GM19397 (cell line): ENCODE measurements around the gene PDP2.

Experiments
- ATAC-seq: cut with Tn5 transposase; IDR thresholded peaks from one replicate; pipeline ENCODE4 v1.9.1; 2021; ENCODE audit warnings: mild to moderate bottlenecking, moderate library complexity; ENCODE audit not compliant: unreplicated experiment

Gene PDP2

DNA sequence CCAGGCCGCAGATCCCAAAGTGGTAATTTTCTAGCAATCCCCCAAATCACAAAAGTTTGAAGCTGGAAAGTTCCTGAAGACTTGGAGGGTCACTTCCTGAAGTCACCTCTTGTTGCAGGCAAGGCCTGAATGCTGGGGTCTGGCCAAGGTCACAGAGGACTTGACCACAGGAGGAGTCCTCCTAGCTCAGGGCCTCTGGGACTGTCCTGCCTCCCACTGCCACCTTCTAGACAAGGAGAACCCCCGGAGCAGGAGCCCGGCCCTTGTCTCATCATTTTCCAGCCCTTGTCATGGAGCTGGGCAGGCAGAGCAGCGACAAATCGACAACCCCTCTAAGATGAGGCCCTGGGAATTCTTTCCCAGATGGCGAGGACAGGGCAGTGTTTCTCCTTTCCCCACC lies 38.0 kb downstream of the PDP2 start:
- ATAC-seq, result no peak

- ATAC-seq, result no peak
Observed at GRCh38 chr16:66918803-66919568, 38.7 kb downstream of the PDP2 start, which contains the start of gene CDH16. Gene CDH16 (minus strand): TSS chr16:66918885. CDS start chr16:66918065, 820 bp downstream.

DNA sequence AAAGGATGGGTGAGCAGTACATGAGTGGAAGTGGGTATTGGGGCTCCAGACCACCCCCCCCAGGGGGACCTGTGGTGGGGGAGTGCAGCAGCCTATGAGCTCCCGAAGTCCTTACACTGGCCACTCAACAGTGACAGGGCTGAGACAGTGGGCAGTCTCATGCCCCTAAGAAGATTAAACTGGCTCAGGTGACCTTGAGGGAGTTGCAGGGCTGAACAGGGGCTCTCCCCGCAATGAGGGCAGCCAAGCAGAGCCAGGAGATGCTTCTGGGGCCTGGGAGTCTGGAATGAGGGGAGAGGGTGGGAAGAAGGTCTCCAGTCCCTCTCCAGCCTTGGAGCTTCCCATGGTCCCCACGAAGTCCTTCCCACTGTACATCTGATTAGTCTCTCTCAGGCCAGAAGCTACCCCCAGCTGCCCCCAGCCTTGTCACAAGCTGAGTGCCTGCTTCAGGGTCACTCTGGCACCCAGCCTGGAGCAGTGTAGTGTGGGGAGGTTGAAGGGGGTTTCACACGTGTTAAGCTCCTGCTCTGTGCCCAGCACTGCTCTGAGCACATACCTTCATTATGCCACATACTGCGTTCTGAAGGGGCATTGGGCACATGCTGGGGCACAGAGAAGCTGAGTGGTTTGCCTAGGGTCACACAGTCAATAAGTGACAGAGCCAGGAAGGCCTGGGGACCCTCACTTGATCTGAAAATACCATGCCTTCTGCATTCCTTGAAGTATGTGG lies 39.4 kb downstream of the PDP2 start:
- no peak for ATAC-seq

DNA sequence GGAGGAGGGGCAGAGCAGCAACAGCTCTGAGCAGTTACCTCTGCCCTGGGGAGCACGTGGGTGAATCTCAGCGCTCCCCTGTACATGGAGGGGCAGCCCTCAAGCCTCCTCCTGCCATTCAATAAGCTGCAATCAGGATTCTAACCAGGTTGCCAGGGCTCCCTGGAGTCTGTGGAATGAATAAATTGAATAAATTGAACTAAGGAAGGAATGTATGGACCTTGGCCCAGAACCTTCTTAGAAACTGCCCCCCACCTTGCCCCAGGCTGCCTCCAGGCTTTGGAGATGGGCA lies 39.9 kb downstream of the PDP2 start:
- ATAC-seq, result no peak

DNA sequence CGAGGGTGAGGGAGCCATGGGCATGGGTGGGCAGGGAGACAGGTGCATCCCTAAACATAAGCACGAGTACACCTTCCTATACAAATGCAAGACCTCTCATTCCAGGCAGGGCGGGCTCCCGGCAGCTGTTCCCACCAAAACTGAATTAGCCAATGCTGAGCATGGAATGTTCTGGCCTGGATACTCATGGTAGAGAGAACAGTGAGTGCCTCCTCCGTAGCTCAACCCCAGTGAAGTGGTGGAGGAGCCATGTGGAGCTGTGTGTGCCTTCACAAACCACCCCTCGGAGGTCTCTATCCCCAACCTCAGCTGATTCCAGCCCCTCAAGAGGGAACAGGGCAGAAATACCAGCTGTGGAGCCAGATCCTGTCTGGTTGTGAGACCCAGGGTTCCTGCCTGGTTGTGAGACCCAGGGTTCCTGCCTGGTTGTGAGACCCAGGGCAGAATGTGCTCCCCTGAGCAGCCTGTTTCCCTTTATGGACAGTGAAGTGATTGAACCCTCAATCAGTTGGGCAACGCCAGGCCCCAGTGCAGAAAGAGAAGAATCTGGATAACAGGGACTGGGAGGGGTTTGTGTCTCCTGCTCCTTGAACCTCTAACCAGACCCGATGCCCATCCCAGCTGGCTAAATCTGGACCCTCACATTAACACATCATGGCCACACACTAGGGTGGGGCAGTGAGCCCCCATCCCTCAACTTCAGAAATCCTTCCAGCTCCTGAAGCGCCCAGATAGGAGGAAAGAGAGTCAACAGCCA lies 40.8 kb downstream of the PDP2 start:
- ATAC-seq, result no peak

GRCh38 chr16:66921729-66922450 lies 41.6 kb downstream of the PDP2 start:
- no peak for ATAC-seq

DNA sequence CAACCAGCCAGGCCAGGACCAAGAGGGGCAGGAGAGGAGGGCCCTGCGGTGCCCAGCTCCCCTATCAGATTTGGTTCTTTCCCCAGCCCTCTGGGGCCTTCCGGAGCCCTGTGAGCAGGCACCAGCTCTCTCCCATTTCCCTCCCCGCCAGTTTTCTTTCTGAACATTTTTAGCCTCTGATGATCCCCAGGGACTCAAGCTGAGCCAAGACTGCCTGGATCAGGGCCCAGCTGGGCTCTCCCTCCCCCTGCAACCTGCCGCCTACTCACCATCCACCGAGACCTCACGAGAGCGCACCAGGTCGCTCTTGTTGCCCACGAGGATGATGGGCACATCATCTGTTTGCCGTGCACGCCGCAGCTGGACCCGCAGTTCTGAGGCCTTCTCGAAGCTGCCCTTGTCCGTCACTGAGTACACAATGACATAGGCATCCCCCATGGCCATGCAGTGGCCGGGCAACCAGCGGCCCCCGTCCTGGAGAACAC lies 43.0 kb downstream of the PDP2 start:
- no peak for ATAC-seq

- ATAC-seq, result no peak
Observed at GRCh38 chr16:66923866-66924265, 43.6 kb downstream of the PDP2 start.

- ATAC-seq, result no peak
Observed at GRCh38 chr16:66924527-66925321, 44.4 kb downstream of the PDP2 start.

- ATAC-seq, result no peak
Observed at GRCh38 chr16:66925322-66925840, 45.1 kb downstream of the PDP2 start, which contains the start of gene RRAD. Gene RRAD (minus strand): TSS chr16:66925535. CDS start chr16:66925179, 356 bp downstream.

GRCh38 chr16:66926171-66926947 lies 46.0 kb downstream of the PDP2 start:
- ATAC-seq, result no peak

- ATAC-seq, result no peak
Observed at GRCh38 chr16:66926961-66927436, 46.7 kb downstream of the PDP2 start.

GRCh38 chr16:66927918-66928649 lies 47.8 kb downstream of the PDP2 start:
- ATAC-seq, result no peak

DNA sequence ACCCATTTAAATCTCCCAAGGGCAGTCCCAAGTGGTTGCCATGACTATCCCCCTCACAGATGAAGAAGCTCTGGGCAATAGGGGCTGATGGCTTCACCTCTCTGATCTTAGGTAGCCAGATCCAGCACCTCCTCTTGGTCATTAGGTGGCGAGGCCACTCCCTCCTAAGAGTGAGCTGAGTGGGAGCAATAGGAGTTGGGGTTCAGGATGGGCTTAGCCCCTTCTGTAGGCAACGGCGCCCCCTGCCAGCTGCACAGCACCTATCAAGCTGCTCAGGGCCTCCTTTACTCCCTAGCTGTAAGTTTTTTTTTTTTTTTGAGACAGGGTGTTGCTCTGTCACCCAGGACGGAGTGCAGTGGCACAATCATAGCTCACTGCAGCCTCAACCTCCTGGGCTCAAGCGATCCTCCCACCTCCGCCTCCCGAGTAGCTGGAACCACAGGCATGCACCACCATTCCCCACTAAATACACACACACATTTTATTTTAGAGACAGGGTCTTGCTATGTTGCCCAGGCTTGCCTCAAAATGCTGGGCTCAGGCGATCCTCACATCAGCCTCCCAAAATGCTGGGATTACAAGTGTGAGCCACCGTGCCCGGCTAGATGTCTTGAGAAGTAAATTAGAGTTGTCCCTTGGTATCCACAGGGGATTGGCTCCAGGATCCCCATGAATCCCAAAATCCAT lies 48.5 kb downstream of the PDP2 start:
- ATAC-seq, result no peak

- ATAC-seq, result no peak
Observed at GRCh38 chr16:66930189-66930588, 49.9 kb downstream of the PDP2 start.

- no peak for ATAC-seq
Observed at GRCh38 chr16:66931665-66932064, 51.4 kb downstream of the PDP2 start.

DNA sequence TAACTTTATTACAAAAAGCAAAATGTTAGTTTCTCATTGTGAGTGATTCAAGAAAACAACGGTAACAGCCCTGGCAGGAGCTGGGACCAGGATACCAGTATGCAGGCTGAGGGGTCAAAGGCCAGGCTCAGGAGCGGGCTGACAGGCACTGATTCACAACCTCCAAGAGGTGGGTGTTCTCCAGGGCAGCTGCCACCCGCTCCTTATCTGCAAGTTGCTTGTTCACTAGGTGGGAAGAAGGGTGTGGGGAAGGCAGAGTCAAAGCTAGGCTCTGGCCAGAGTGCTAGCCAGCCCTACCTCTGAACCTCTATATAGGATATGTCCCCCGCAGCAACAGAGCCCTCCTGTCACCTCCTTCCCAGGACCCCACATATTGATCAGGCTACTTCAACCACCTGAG lies 51.8 kb downstream of the PDP2 start:
- no peak for ATAC-seq

DNA sequence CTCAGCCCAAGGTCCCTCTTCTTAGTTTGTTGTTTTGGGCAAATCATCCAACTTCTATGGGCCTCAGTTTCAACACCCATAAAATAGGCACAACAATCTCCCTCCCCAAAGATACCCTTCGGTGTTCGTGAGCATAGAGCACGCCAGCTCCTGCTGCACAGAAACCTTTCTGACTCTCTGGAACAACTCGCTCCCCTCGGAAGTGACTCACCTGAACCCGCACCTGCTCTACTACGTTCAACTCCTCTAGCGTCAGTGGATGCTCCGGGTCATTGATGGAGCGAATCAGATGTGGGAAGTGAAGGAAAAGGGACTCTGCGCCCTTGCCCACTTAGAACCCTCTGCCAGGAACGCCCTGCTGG lies 53.4 kb downstream of the PDP2 start:
- ATAC-seq, result peak; percentile 10
